ENCODE data around the gene DEFB114.
"Not testable (repeated sequence)": the region's sequence is repeated elsewhere in the genome, so short reads cannot be mapped to it uniquely, and the experiment has no call there.

DEFB114 gene

GRCh38 chr6:49958180-49958579 lies 5.8 kb downstream of the DEFB114 start:
- TF ChIP-seq CTCF (conservative IDR thresholded peaks at IDR 0.05; ENCODE audit: low read length) = no peak
- no peak for DNase-seq (ENCODE audit: low read depth)
- H3K4me3 ChIP-seq (ENCODE audit: low read length) = no peak overlapping the region

- no peak for TF ChIP-seq CTCF (conservative IDR thresholded peaks at IDR 0.05; ENCODE audit: low read length)
- H3K4me3 ChIP-seq (ENCODE audit: low read length) = no peak overlapping the region
- no peak for DNase-seq (ENCODE audit: low read depth)
Observed at GRCh38 chr6:49955847-49956246, 8.1 kb downstream of the DEFB114 start.

- TF ChIP-seq CTCF (conservative IDR thresholded peaks at IDR 0.05; ENCODE audit: low read length) = no peak
Observed at GRCh38 chr6:49951926-49952325, 12.0 kb downstream of the DEFB114 start.

DNA sequence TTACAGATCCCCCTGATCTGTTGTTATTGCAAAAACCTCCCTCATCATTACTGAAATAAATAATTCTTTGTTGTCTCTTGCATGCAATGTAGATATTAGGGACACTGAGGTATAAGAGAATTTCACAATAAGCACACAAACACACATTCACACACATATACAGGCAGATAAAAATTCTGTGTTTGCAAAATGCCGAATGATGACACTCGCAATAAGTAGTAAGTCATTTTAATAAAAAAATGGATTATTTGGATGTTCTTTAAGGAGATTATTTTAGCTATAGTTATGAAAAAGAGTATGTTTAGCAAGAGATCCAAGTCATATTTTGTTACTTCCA lies 13.6 kb downstream of the DEFB114 start:
- no peak for DNase-seq (ENCODE audit: low read depth)
- no peak for TF ChIP-seq CTCF (conservative IDR thresholded peaks at IDR 0.05; ENCODE audit: low read length)
- H3K4me3 ChIP-seq (ENCODE audit: low read length) = no peak overlapping the region

More at GRCh38 chr6:49951926-49952325, 12.0 kb downstream of the DEFB114 start:
- DNase-seq (ENCODE audit: low read depth) = no peak
- no peak overlapping the region for H3K4me3 ChIP-seq (ENCODE audit: low read length)

- no peak for DNase-seq (ENCODE audit: low read depth)
- no peak overlapping the region for H3K4me3 ChIP-seq (ENCODE audit: low read length)
Observed at GRCh38 chr6:49949062-49949461, 14.9 kb downstream of the DEFB114 start.

DNA sequence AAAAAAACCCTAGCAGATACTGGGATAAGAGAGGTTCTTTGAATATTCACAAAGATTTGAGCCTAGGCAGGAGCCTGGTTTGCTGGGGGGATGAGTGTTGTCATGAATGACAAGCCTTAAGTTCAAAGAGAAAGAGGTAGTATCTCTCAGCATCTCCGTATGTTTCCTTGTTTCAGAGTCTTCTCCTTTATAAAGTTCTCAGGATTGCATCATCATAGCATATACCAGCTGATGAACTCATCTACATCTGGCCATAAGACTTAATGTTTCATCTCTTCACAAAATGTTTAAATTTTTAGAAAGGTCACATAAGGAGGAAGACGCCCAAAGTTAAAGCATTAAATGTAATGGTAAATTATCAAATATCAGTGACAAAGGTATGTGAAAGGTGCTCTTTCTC lies 17.1 kb downstream of the DEFB114 start:
- no peak for DNase-seq (ENCODE audit: low read depth)
- H3K4me3 ChIP-seq (ENCODE audit: low read length) = no peak overlapping the region
- TF ChIP-seq CTCF (conservative IDR thresholded peaks at IDR 0.05; ENCODE audit: low read length) = no peak

More at GRCh38 chr6:49949062-49949461, 14.9 kb downstream of the DEFB114 start:
- TF ChIP-seq CTCF (conservative IDR thresholded peaks at IDR 0.05; ENCODE audit: low read length) = no peak

GRCh38 chr6:49944068-49944467 lies 19.9 kb downstream of the DEFB114 start:
- H3K4me3 ChIP-seq (ENCODE audit: low read length); DNase-seq (ENCODE audit: low read depth): not testable (repeated sequence)

- TF ChIP-seq CTCF (conservative IDR thresholded peaks at IDR 0.05; ENCODE audit: low read length) = no peak
- no peak overlapping the region for H3K4me3 ChIP-seq (ENCODE audit: low read length)
- no peak for DNase-seq (ENCODE audit: low read depth)
Observed at GRCh38 chr6:49939993-49940498, 23.9 kb downstream of the DEFB114 start.

All from AG10803 (cell line).